ENCODE data around the gene METTL16.

GRCh38 chr17:2387086-2388019 lies 124.3 kb downstream of the METTL16 start:
- TF ChIP-seq CTCF (conservative IDR thresholded peaks at IDR 0.05): no peak
- no peak for TF ChIP-seq ZFX (IDR thresholded peaks at IDR 0.05)

Data from C4-2B (cell line).